AG20443 (cell line): ENCODE results near the gene SIRT7.
A peak's percentile ranks its signal among the peaks of the same experiment; 100 is the strongest.

Experiments
- DNase-seq: peaks from one replicate; pipeline ENCODE4 v3.0.0; 2012; ENCODE audit warnings: low spot score, mixed read lengths

SIRT7 gene

GRCh38 chr17:81904600-81905423 lies 13.2 kb downstream of the SIRT7 start:
- DNase-seq, result no peak

- DNase-seq, result no peak
These were observed 13.9 kb downstream of the SIRT7 start for GRCh38 chr17:81903896-81904599.

- DNase-seq, result no peak
These were observed 14.6 kb downstream of the SIRT7 start for GRCh38 chr17:81903415-81903831.

GRCh38 chr17:81902653-81903414 lies 15.1 kb downstream of the SIRT7 start:
- no peak for DNase-seq

- DNase-seq, result peak; percentile 38
These were observed 15.8 kb downstream of the SIRT7 start, which contains the start of gene NPB for GRCh38 chr17:81902023-81902652. NPB (plus strand) TSS chr17:81902238; CDS start chr17:81902278, 40 bp downstream.

GRCh38 chr17:81901167-81902022 lies 16.6 kb downstream of the SIRT7 start:
- DNase-seq, result no peak

- DNase-seq, result no peak
These were observed 17.7 kb downstream of the SIRT7 start for GRCh38 chr17:81900181-81900820.

GRCh38 chr17:81899514-81900166 lies 18.3 kb downstream of the SIRT7 start:
- DNase-seq, result no peak

GRCh38 chr17:81898885-81899284 lies 19.1 kb downstream of the SIRT7 start:
- no peak for DNase-seq

GRCh38 chr17:81898029-81898866 lies 19.7 kb downstream of the SIRT7 start:
- DNase-seq, result peak; percentile 81

GRCh38 chr17:81895400-81895799 lies 22.6 kb downstream of the SIRT7 start:
- no peak for DNase-seq

GRCh38 chr17:81891303-81891552 lies 26.7 kb downstream of the SIRT7 start:
- DNase-seq, result no peak

- peak; percentile 46 for DNase-seq
These were observed 27.3 kb downstream of the SIRT7 start for GRCh38 chr17:81890447-81891302.

- DNase-seq, result no peak
These were observed 28.4 kb downstream of the SIRT7 start for GRCh38 chr17:81889602-81890001.

- no peak for DNase-seq
These were observed 28.9 kb downstream of the SIRT7 start for GRCh38 chr17:81888988-81889595.

- no peak for DNase-seq
These were observed 29.6 kb downstream of the SIRT7 start for GRCh38 chr17:81888105-81888987.
